Activated T-cell treated with anti-CD3 and anti-CD28 coated beads, Interleukin-2, amount 50 U/mL, for 1 hour (primary cell): ENCODE measurements around the gene MIB2.
"Not testable (repeated sequence)": the region's sequence is repeated elsewhere in the genome, so short reads cannot be mapped to it uniquely, and the experiment has no call there.

Experiments
- DNase-seq: peaks from one replicate; pipeline ENCODE4 v3.0.0-alpha.2; 2020

Gene MIB2

GRCh38 chr1:1627829-1628753 lies 12.8 kb downstream of the MIB2 start:
- no peak for DNase-seq

GRCh38 chr1:1628754-1629429 lies 13.6 kb downstream of the MIB2 start:
- peak; percentile 60 for DNase-seq

GRCh38 chr1:1629430-1630190 lies 14.3 kb downstream of the MIB2 start:
- DNase-seq, result peak; percentile 65

- peak; percentile 94 for DNase-seq
Measured at GRCh38 chr1:1630191-1630964, 15.1 kb downstream of the MIB2 start.

GRCh38 chr1:1630965-1631781 lies 15.9 kb downstream of the MIB2 start:
- peak; percentile 53 for DNase-seq

GRCh38 chr1:1631782-1632420 lies 16.6 kb downstream of the MIB2 start, which contains the start of gene MMP23B:
Gene MMP23B (plus strand): TSS chr1:1632173. CDS start chr1:1632219, 46 bp downstream.
- peak; percentile 44 for DNase-seq

GRCh38 chr1:1633409-1633808 lies 18.1 kb downstream of the MIB2 start:
- not testable (repeated sequence) for DNase-seq

GRCh38 chr1:1634613-1635012 lies 19.3 kb downstream of the MIB2 start:
- not testable (repeated sequence) for DNase-seq

GRCh38 chr1:1636621-1637478 lies 21.6 kb downstream of the MIB2 start:
- not testable (repeated sequence) for DNase-seq

GRCh38 chr1:1637479-1637875 lies 22.2 kb downstream of the MIB2 start:
- peak; percentile 11 for DNase-seq

GRCh38 chr1:1638528-1638927 lies 23.2 kb downstream of the MIB2 start:
- DNase-seq, result peak; percentile 16

GRCh38 chr1:1639368-1639767 lies 24.1 kb downstream of the MIB2 start:
- DNase-seq, result peak; percentile 0

GRCh38 chr1:1640081-1640480 lies 24.8 kb downstream of the MIB2 start:
- DNase-seq, result not testable (repeated sequence)

- not testable (repeated sequence) for DNase-seq
Measured at GRCh38 chr1:1640711-1641461, 25.6 kb downstream of the MIB2 start.

- DNase-seq, result not testable (repeated sequence)
Measured at GRCh38 chr1:1646326-1646725, 31.0 kb downstream of the MIB2 start.

GRCh38 chr1:1647567-1648241 lies 32.4 kb downstream of the MIB2 start:
- not testable (repeated sequence) for DNase-seq

GRCh38 chr1:1648265-1648664 lies 33.0 kb downstream of the MIB2 start:
- not testable (repeated sequence) for DNase-seq
